ENCODE results near the gene CNGB1. TPM values are rescaled to one million over a fixed set of nuclear protein-coding genes. Genes with fewer than 3 reads are reported as not detected.

The CNGB1 gene
- total RNA-seq, 1 experiment from 2014 or later: not detected

GRCh38 chr16:57959804-57960203 lies 11.1 kb downstream of the CNGB1 start:
- intact Hi-C loops (cut with micrococcal nuclease; ENCODE audit: unreplicated experiment): no loop called here
- TF ChIP-seq CTCF (IDR thresholded peaks at IDR 0.05; ENCODE audit: insufficient read depth in 1 of 2, low read depth in 1 of 2, low read length in 1 of 2, severe bottlenecking in 1 of 2, unreplicated experiment in 1 of 2): no peak
- Histone ChIP-seq H3K36me3 (ENCODE audit: control insufficient read depth, insufficient read depth, low read length) (no peaks in the 10 kb centered on the region), H3K4me3 (ENCODE audit: low read depth, low read length) (no peak overlapping the region), H3K27me3 (replicated peaks; ENCODE audit: control insufficient read depth, insufficient read depth, low read length) (no peaks in the 10 kb centered on the region), H3K4me1 (no peaks in the 10 kb centered on the region), H3K9me3 (no peaks in the 10 kb centered on the region)
- Mint-ChIP-seq H3K9me3 (ENCODE audit: unreplicated experiment) (no peaks in the 10 kb centered on the region), H3K36me3 (ENCODE audit: insufficient read depth, unreplicated experiment) (no peaks in the 10 kb centered on the region), H3K27ac (ENCODE audit: unreplicated experiment) (no peak overlapping the region), H3K27me3 (ENCODE audit: insufficient read depth, unreplicated experiment) (no peaks in the 10 kb centered on the region), H3K4me1 (ENCODE audit: low read depth, unreplicated experiment) (peaks cover 17% of the 10 kb centered on the region), H3K4me3 (ENCODE audit: unreplicated experiment) (no peak overlapping the region)
- DNase-seq: no peak
- ChIA-PET CTCF (no interaction called here), POLR2A (no interaction called here)
- no TSS peak for BruUV-seq (replicated peaks)

GRCh38 chr16:57959121-57959520 lies 11.8 kb downstream of the CNGB1 start:
- Histone ChIP-seq H3K9me3 (no peaks in the 10 kb centered on the region), H3K4me1 (no peaks in the 10 kb centered on the region), H3K27me3 (replicated peaks; ENCODE audit: control insufficient read depth, insufficient read depth, low read length) (no peaks in the 10 kb centered on the region), H3K4me3 (ENCODE audit: low read depth, low read length) (no peak overlapping the region), H3K36me3 (ENCODE audit: control insufficient read depth, insufficient read depth, low read length) (no peaks in the 10 kb centered on the region)
- Mint-ChIP-seq H3K27ac (ENCODE audit: unreplicated experiment) (no peak overlapping the region), H3K36me3 (ENCODE audit: insufficient read depth, unreplicated experiment) (peaks cover 1% of the 10 kb centered on the region), H3K4me3 (ENCODE audit: unreplicated experiment) (no peak overlapping the region), H3K9me3 (ENCODE audit: unreplicated experiment) (no peaks in the 10 kb centered on the region), H3K27me3 (ENCODE audit: insufficient read depth, unreplicated experiment) (no peaks in the 10 kb centered on the region), H3K4me1 (ENCODE audit: low read depth, unreplicated experiment) (peaks cover 17% of the 10 kb centered on the region)
- no peak for TF ChIP-seq CTCF (IDR thresholded peaks at IDR 0.05; ENCODE audit: insufficient read depth in 1 of 2, low read depth in 1 of 2, low read length in 1 of 2, severe bottlenecking in 1 of 2, unreplicated experiment in 1 of 2)
- POLR2A ChIA-PET: no interaction called here
- CTCF ChIA-PET: no interaction called here
- intact Hi-C loops (cut with micrococcal nuclease; ENCODE audit: unreplicated experiment): no loop called here
- BruUV-seq (replicated peaks): no TSS peak
- DNase-seq: no peak

GRCh38 chr16:57958544-57958943 lies 12.4 kb downstream of the CNGB1 start:
- Histone ChIP-seq H3K27me3 (replicated peaks; ENCODE audit: control insufficient read depth, insufficient read depth, low read length) (no peaks in the 10 kb centered on the region), H3K4me3 (ENCODE audit: low read depth, low read length) (no peak overlapping the region), H3K36me3 (ENCODE audit: control insufficient read depth, insufficient read depth, low read length) (no peaks in the 10 kb centered on the region), H3K9me3 (no peaks in the 10 kb centered on the region), H3K4me1 (no peaks in the 10 kb centered on the region)
- H3K9me3 Mint-ChIP-seq (ENCODE audit: unreplicated experiment): no peaks in the 10 kb centered on the region
- H3K4me3 Mint-ChIP-seq (ENCODE audit: unreplicated experiment): no peak overlapping the region
- intact Hi-C loops (cut with micrococcal nuclease; ENCODE audit: unreplicated experiment): no loop called here
- no TSS peak for BruUV-seq (replicated peaks)
- TF ChIP-seq CTCF (IDR thresholded peaks at IDR 0.05; ENCODE audit: insufficient read depth in 1 of 2, low read depth in 1 of 2, low read length in 1 of 2, severe bottlenecking in 1 of 2, unreplicated experiment in 1 of 2): no peak
- H3K27ac Mint-ChIP-seq (ENCODE audit: unreplicated experiment): no peak overlapping the region
- H3K4me1 Mint-ChIP-seq (ENCODE audit: low read depth, unreplicated experiment): peaks cover 17% of the 10 kb centered on the region
- peaks cover 7% of the 10 kb centered on the region for H3K36me3 Mint-ChIP-seq (ENCODE audit: insufficient read depth, unreplicated experiment)
- no peaks in the 10 kb centered on the region for H3K27me3 Mint-ChIP-seq (ENCODE audit: insufficient read depth, unreplicated experiment)
- POLR2A ChIA-PET: no interaction called here
- CTCF ChIA-PET: no interaction called here
- no peak for DNase-seq

All from Caco-2 (cell line).